IPS-NIHi11 (cell line): ENCODE data around the gene SFXN5.
"Not testable (repeated sequence)": the region's sequence is repeated elsewhere in the genome, so short reads cannot be mapped to it uniquely, and the experiment has no call there.

Experiments used
- DNase-seq: peaks from one replicate; pipeline ENCODE4 v3.0.0; 2012; ENCODE audit warnings: mixed read lengths, low spot score

SFXN5 gene

GRCh38 chr2:72921088-72921851 is 150.2 kb downstream of the SFXN5 start:
- no peak for DNase-seq

DNA sequence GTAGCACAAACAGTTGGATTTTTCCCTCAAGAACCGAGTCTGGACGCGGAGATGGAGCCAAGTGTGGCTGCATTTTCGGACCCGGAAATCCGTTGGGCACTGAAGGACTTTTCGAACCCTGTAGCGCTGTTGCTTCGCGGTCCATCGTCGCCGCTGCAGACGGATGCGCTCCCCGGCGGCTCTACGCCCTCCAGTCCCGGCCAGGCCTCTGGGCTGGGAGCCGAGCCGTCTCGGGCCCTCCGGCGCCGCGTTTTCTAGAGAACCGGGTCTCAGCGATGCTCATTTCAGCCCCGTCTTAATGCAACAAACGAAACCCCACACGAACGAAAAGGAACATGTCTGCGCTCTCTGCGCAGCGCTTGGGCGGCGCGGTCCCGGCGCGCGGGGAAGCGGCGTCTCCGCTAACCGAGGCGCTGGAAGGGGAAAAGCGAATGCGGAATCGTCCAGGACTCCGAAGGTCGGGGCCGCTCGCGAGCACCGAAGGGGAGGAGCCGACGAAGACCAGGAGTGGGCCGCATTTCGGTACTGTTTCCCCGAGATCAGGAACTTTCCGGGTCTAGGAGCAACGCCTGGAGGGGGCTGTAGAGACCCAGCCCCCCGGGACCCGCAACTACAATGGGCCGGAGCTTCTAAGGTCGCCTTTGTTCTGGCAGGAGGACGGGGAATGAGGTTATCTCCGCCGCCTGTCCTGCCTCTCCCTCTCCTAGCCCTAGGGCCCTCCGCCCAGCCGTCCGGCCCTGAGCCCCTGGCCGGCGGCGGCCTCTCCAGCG is 151.0 kb downstream of the SFXN5 start:
- peak; percentile 55 for DNase-seq

- no peak for DNase-seq
These were observed 151.8 kb downstream of the SFXN5 start for GRCh38 chr2:72919414-72920317.

DNA sequence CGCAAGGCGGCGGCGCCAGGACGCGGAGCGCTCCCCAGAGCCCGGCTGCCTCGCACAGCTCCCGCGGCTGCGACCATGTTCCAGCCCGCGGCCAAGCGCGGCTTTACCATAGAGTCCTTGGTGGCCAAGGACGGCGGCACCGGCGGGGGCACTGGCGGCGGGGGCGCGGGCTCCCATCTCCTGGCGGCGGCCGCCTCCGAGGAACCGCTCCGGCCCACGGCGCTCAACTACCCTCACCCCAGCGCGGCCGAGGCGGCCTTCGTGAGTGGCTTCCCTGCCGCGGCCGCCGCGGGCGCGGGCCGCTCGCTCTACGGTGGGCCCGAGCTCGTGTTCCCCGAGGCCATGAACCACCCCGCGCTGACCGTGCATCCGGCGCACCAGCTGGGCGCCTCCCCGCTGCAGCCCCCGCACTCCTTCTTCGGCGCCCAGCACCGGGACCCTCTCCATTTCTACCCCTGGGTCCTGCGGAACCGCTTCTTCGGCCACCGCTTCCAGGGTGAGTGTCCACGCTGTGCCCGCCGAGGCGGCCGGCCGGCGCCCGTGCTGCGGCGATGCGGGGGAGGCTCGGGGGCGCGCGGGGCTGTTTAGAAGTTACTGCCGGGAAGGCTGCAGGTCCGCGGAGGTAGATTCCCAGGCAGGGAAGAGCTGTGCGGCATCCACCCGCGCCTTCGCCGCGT is 153.5 kb downstream of the SFXN5 start:
- DNase-seq: no peak

- peak; percentile 90 for DNase-seq
These were observed 154.2 kb downstream of the SFXN5 start, which contains the start of gene EMX1 for GRCh38 chr2:72917138-72917876. TSS of gene EMX1 (plus strand) at chr2:72917519. CDS start at chr2:72917853, 334 bp downstream.

DNA sequence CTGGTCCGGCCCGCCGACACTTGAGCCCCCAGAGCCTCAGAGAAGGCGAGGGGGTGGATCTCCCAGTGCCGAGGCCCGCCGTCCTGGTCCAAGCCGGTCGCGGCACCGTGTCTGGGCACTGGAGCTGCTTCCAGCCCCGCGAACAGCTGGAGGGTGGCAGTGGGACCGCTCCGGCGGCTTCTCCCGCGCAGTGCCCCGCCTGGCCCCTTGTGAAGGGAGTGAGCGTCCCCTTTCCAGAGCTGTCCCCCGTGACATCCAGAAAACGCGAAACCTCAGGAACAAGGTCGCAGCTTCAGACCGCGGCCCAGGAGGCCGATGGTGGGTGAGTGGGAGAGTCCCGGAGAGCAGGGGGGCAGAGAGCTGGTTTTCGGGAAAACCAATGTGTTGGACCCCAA is 154.8 kb downstream of the SFXN5 start:
- DNase-seq: no peak

DNA sequence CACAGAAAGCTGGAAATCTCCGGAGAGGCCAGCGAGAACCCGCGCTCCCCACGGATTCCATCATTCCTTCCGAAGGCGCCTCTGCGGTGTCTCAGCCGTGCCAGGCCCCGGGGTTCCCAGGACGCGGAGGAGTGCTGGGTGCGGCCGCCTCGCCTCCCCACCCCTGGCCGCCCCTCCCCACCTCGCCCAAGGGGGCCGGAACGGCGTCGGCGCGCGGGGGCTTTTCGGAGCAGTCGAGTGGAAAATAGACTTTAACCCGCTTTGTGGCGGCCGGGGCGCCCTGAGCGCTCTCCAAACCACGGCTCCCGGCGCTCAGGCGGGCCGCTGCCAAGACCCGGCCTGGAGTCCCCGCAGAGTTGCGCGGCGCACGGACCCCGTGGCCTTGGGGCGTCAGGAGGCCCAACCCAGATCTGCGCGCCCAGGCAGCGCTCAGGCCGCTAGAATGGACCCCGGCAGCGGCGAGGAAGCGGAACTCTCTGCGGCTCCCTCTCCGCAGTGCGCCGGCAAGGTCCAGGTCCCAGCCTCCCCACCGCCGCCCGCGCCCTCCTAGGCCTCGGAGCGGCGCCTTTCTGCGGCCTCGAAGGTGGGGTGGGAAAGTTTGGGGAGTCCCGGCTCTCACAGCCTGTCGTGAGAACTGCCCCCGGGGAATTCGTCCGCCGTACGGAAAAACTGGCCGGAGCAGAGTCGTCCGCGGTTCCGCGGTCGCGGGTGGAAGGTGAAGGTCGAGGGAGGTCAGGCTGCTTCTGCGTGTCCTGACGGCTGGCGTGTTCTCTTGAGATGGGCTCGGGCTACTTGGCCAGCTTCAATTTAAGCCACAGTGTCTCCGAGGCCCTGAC is 155.4 kb downstream of the SFXN5 start:
- DNase-seq: peak; percentile 84

DNA sequence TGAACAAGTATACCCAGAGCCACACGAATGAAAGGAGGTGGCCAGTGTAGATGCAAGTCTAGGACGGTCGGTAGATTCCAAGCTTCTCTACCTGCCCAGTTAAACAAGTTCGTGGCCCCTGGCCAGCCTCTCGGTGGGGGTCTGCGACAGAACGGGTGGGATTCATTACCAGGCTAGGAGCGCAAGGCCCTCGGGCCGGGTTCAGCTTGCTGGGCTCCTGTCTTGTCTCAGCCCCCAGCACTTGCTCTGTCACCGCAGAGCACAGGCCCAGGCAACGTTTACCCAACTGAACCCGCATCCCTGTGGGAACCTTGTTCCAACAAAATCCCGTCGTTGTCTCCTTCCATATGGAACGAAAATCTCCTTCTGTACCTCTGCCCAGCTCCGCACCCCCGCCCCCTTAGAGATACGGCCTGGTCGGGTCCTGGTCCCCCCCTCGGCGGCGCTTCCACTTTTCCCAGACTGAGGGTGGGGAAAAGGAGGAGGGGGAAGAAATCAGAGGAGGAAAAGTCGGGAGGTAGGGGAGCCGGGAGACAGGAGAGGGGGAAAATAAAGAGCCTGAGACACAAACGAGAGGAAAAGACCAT is 156.1 kb downstream of the SFXN5 start:
- no peak for DNase-seq

DNA sequence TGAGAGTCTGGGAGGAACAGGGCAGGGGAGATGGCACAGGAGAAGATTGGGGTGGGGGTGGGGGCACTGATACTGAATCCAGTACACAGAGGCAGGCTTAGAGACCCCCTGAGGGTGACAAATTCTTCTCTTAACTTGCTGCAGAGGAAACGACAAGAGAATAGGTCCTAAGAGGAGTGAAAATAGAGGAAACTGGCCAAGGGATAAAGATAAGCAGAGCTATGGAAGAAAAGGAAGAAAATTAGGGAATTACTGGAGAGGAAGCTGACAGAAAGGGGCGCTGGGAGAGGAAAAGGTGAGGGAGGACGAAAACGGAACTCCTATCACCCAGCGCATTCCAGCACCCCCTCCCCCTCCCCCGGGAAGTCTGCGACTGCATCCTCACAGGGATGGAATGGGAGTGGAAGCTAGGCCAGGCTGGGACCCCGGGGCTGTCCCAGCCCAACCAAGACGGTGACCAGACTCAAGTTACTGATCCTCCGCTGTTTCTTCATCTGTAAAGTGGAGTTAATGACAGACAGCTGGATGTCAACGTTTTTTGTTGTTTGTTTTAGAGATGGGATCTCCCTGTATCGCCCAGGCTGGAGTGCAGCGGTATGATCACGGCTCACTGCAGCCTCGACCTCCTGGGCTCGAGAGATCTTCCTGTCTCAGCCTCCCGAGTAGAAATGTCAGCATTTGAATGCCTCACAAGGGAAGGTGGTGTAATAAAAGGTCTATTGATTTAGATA is 156.8 kb downstream of the SFXN5 start:
- DNase-seq: no peak

GRCh38 chr2:72914206-72914559 is 157.3 kb downstream of the SFXN5 start:
- no peak for DNase-seq

GRCh38 chr2:72913486-72914205 is 157.9 kb downstream of the SFXN5 start:
- DNase-seq: no peak

DNA sequence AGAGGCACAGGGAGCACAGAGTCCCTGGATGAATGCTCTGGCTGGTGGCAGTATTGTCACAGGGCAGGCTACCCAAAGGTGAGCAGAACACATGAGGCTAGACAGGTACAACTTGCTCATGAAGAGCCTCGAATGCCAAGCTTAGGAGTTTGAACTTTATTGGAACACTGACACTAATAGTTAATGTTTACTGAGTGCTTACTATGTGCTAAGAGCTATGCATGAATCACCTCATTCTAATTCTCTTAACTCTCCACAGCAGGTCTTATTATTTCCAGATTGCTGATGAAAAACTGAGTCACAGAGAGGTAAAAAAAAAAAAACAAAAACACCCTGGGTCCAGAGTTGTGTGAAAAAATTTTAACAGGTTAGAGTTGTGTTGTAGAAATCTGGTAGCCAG is 160.3 kb downstream of the SFXN5 start:
- DNase-seq: no peak

GRCh38 chr2:72908741-72909140 is 162.8 kb downstream of the SFXN5 start:
- DNase-seq: no peak

GRCh38 chr2:72907369-72907768 is 164.1 kb downstream of the SFXN5 start:
- DNase-seq: not testable (repeated sequence)

- no peak for DNase-seq
These were observed 170.1 kb downstream of the SFXN5 start for GRCh38 chr2:72901426-72901825.

GRCh38 chr2:72900191-72900825 is 171.2 kb downstream of the SFXN5 start:
- DNase-seq: no peak

DNA sequence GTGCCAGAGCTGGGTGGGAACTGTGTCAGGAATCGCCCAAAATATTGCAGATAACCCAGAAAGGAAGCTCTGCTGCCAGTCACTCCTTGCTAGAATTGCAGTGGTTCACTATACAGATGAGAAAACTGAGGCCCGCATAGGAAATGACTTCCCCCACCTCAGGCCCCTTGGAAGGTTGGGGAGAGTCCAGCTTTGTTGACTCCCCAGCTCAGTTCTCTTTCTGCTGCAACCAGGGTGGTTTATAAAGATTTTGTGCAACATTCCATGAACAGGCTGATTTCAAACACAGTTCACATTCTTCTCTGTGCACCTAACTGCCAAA is 173.0 kb downstream of the SFXN5 start:
- DNase-seq: no peak
